Suppressor macrophage (primary cell): ENCODE data around the gene OGN.
A peak's percentile ranks its signal among the peaks of the same experiment; 100 is the strongest.

Experiments used
- DNase-seq, 4 experiments: peaks; one replicate each; pipeline ENCODE4 v3.0.0-alpha.2; 2020 to 2022

Gene OGN

DNA sequence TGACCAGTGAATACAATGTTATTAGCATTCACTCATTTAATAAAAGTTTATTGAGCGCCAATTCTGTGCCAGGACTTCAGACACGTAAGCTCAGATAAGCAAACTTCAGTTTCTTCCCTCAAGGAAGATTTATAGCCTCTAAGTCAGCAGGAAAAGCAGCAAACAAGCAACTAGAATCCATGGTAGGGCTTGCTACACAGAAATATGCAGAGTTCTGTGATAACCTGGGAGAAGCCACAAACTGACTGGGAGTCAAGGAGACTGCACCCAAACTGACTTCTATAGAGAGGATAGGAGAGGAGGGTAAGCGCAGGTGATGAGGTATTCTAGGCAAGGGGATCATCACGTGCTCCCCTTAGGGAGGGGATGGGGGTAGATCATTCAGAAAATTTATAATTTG is 1.4 kb upstream of the OGN start:
- no peak for DNase-seq

GRCh38 chr9:92402826-92403745 is 1.3 kb downstream of the OGN start:
- no peak for DNase-seq

GRCh38 chr9:92402360-92402759 is 2.0 kb downstream of the OGN start:
- DNase-seq = no peak

GRCh38 chr9:92397853-92398252 is 6.5 kb downstream of the OGN start:
- no peak for DNase-seq

DNA sequence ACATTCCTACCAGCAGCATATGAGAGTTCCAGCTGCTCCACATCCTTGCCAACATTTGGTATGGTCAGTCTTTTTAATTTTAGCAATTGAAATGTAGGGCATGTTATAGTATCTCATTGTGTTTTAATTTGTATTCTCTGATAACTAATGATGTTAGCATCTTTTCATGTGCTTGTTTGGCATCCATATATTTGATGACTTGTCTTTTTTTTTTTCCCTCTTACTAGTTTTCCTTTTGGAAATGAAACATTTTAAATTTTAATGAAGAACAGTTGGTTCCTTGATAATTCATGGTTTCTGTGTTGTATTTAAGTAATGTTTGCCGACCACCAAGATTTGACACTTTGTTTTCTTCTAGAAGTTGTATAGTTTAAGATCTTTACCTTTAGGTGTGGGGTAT is 8.8 kb downstream of the OGN start:
- DNase-seq = no peak

GRCh38 chr9:92393686-92394085 is 10.7 kb downstream of the OGN start:
- no peak for DNase-seq

DNA sequence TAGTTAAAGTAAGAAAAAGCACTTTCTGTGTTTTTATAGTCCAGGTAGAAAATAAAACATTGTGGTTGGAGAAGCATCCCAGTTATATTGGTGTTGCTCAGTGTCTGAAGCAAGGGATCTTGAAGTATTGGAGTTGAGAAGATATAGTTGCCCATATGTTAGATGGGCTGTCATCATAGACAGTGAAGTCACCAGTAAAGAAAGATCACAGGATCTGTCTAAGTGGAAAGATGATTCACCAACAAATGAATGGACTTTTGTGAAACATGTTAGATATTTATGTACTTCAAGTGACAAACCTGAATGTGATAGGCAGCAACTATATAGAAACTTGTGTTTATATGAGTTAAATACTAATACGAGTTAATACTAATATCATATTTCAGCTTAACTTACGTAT is 11.7 kb downstream of the OGN start:
- DNase-seq = peak in 2 of 4 experiments; percentile 20 to 31

- DNase-seq = no peak
Measured at GRCh38 chr9:92385953-92386352, 18.4 kb downstream of the OGN start.

DNA sequence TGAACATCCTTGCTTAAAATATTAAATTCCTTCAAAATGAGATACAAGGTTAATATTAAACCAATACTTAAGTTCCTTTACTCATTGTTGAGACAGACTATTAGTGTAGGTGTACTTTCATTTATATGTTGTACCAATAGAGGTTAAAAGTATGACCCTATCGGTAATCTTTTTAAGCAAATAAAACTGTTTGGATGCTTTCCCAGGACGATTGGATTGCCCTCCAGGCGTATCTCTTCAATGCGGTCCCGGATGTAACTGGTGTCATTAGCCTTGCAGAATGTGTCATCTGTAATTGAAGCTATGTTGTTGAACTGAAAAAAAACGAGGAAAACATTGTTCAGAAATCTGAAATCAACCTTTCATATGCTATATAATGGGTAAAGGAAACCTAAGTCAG is 18.9 kb downstream of the OGN start:
- DNase-seq = no peak

DNA sequence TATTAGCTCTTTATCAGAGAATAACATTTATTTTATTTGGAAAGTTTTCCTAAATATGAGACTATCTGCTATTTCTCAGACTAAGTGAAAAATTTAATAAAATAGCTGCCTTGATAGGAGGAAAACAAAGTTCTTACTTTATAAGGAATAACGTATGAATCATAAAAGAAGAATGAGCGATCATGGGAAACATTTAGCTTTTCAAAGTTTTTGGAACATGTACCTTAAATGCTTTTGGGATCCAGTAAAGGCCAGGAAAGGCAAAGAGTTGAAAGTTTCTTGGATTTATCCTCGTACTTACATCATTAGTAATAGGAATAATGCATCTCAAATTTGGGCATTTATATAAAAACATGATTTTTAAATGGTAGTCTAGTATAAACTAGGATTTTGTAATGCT is 19.4 kb downstream of the OGN start:
- DNase-seq = no peak

- no peak for DNase-seq
Measured at GRCh38 chr9:92384375-92384774, 20.0 kb downstream of the OGN start.

DNA sequence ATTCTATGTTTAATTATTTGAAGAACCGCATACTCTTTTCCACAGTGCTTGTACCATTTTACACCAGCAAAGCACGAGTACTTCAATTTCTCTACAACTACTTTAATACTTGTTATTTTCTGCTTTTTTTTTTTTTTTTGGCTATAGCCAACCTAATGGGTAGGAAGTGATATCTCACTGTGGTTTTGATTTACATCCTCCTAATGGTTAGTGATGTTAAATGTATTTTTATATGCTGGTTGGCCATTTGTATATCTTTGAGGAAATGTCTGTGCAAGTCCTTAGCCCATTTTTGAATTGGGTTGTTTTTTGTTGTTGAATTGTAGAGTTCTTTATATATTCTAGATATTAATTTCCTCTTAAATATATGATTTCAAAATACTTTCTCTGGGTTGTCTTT is 22.6 kb downstream of the OGN start:
- DNase-seq = no peak

GRCh38 chr9:92380603-92381002 is 23.8 kb downstream of the OGN start:
- DNase-seq = no peak

GRCh38 chr9:92378865-92379560 is 25.4 kb downstream of the OGN start:
- DNase-seq = no peak

- DNase-seq = no peak
Measured at GRCh38 chr9:92377876-92378275, 26.5 kb downstream of the OGN start.

- DNase-seq = no peak
Measured at GRCh38 chr9:92373167-92373566, 31.2 kb downstream of the OGN start.

DNA sequence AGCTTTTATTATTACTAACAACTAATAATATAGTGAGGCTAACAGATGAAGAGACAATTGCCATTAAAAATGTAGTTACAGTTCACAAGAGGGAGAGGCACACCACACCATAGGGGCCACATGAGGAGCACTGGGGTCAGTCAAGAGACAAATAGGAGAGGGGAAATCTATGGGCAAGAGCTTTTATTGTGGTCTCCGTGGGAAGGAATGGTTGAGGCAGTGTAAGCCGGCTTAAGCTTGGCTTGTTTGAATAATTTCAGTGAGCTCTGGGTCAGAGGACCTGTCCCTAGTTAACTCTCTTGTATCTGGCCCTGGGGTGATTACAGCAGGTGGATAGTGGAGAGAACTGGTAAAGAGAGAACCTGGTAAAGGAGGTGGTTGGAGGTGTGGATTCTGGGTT is 35.3 kb downstream of the OGN start:
- DNase-seq = no peak

DNA sequence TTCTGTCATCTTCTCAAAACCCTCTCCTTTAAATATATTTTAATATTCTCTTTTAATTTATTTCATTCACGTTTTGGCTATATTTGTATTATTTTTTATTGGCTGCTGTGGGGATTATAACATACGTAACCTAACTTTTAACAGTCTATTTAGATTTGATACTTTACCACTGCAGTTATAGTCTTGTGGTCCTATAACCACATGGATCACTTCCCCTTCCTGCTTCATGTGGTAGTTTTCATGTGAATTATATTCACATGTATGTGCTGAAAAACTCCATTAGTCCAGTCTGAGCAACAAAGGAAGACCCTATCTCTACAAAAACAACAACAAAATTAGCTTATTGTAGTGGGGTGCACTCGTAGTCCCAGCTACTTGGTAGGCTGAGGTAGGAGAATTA is 44.3 kb downstream of the OGN start:
- peak in 3 of 4 experiments; percentile 19 to 60 (median 56) for DNase-seq

DNA sequence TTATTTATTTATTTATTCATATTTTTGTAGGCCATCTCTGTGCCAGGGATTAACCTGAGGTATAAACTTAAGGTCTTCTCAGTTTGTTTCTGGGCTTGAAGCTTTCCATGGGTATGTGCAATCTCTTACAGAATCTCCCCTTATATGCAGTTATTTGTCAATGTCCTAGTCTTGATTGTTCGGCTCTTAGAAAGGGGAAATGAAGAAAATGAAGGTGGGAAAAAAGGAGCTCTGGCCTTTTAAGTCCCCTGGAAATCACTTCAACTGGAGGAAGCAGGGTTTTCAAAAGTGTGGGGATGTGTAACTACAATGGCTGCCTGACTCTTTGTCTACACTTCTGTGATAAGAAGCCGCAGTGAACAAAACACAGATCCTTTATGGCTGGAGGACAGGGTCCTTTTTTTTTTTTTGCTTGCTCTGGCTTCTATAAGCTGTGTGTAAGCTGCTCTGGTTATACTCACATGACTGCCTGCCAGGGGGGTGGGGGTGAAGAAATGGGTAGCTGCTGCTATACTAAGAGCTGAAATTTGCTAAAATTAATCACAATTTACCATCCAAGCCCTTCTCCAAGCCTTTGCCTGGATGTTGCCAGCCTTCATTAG is 44.9 kb downstream of the OGN start:
- peak; percentile 36 to 66 (median 60) for DNase-seq

DNA sequence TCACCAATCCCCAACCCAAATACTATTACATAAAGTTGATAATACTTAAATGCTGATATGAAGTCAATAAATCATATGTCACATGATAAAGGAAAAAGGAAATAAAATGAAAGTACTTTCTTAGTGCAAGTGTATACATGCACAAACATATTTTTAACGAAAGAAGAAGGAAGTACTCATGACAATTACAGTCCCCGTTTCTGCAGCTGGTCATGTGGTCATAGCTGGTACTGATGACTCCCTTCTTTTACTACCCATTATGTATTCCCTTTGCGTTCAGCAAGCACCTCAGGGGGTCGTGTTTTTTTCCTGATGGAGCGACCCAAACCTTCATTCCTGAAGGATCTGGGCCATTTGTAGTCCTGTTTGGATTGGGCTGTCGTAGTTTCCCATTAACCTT is 51.3 kb downstream of the OGN start:
- DNase-seq = peak; percentile 60 to 81 (median 73)

DNA sequence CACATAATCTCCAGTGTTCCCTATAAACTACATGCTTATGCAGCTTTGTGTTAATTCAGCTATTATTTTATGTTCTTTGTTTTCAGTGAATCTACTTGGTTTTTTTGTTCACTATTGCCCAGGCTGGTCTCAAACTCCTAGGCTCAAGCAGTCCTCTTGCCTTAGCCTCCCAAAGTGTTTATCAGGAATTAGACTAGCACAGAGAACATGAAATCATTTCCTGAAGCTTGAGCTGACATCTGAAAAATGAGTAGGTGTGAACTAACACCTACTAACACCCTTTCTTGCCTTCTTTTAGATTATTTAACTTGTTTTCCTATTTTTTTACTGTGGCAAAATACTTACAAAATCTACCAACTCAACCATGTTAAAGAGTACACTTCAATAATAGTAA is 53.6 kb downstream of the OGN start:
- DNase-seq = peak in 1 of 4 experiments; percentile 30

DNA sequence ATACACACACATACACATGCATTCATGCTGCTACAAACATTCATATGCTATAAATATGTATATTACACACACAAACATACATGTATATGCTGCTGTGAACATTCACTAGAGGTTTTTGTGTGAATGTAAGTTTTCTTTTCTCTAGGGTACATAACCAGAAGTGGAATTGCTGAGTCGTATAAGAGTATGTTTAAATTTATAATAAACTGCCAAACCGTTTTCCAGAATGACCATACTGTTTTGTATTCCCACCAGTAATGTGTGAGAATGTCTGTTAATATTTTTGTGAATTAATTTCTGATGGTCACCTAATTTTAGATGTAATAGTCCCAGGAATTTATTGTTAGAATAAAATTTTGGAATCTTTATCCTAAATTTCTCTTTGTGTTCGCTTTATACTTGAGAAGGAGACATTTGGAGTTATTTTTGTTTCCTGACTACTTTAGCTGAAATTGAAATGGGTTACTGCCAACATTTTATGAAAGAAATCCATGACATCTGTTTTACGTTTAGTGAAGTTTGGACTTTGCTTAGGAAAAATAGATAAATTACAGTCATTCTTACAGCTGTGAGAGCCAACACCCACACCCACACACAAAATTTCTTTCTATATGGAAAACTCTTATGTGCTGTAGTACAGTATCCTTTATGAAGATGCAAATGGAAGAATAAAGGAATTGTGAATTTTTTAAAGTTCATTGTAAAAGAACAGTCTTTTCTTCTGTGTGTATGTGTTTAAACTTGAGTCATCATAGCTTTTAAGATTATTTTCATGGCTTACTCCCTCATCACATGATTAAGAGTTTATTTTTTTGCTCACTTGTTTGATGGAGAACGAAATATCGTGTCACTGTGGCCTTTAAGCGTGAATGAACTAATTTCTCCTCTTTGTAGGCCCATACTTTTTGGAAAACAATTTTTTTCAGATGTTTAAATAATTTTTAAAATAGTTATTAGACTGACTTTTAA is 54.3 kb downstream of the OGN start:
- DNase-seq = no peak
